Suppressor macrophage (primary cell): Measurements from ENCODE around the gene CARS2.
"Not testable (repeated sequence)": the region's sequence is repeated elsewhere in the genome, so short reads cannot be mapped to it uniquely, and the experiment has no call there.

Source experiments
- DNase-seq, 4 experiments: peaks; one replicate each; pipeline ENCODE4 v3.0.0-alpha.2; 2020 to 2022
- total RNA-seq, 17 experiments: gene quantifications; one replicate each; lab custom pipeline; 2026; ENCODE audit warnings: mixed read lengths in 6 of 17, inconsistent platforms in 3 of 17; lab: John Stamatoyannopoulos, UW

The CARS2 gene, protein sequence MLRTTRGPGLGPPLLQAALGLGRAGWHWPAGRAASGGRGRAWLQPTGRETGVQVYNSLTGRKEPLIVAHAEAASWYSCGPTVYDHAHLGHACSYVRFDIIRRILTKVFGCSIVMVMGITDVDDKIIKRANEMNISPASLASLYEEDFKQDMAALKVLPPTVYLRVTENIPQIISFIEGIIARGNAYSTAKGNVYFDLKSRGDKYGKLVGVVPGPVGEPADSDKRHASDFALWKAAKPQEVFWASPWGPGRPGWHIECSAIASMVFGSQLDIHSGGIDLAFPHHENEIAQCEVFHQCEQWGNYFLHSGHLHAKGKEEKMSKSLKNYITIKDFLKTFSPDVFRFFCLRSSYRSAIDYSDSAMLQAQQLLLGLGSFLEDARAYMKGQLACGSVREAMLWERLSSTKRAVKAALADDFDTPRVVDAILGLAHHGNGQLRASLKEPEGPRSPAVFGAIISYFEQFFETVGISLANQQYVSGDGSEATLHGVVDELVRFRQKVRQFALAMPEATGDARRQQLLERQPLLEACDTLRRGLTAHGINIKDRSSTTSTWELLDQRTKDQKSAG
- 35.0 to 104 (median 70.9) reads per million in 17 experiments for total RNA-seq

DNA sequence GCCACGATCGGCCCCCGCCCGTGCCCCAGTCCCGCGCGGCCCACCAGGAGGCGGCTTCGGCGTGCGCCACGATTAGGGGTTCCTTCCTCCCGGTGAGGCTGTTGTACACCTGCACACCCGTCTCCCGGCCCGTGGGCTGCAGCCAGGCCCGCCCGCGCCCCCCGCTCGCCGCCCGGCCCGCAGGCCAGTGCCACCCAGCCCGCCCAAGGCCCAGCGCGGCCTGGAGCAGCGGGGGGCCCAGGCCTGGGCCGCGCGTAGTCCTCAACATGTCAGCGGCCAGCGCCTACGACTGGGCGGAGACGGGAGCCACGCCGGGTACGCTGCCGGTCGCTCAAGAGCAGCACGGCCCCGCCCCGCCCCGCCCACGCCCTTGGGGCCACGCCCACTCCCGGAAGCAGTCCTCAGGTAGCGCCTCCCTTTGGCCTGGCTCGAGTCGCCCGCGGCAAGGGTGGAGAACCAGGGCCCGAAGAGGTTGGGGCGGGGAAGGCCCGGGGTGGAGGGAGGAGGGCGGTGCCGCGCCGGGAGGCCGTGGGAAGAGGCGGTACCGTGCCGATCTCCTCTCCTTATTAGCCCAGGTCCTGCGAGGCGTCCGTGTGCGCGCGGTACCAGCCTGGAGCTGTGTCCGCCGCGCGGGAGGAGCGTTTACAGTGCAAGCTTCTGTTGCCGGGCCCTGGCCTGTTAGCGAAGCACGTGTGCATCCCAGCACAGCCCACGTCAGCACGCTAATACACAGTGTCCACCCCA is at the start of gene CARS2:
Gene CARS2, minus strand, starts transcription at position 291 of the 744 bp plus-strand sequence. Its CDS starts 23 bp downstream, at position 268.
- peak; percentile 98 to 99 (median 98) for DNase-seq

DNA sequence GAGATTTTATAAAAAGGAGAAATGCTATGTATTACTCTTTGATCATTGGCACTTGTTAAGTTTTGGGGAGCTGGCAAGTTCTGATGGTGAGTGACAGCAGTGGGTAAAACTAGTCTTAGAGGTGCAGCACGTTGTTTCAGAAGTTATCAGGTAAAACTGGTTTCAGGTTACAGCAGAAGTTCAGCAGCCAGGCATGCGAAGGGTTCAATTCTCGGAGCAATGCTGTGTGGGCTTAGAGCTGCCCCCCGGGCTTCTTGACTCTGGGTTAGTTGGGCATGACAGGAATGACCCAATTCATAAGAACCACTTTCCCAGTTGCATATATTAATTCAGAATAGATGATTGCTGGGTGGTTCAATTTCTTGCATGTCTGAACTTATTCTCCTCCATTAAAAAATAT is 42.4 kb upstream of the CARS2 start:
- DNase-seq = no peak

DNA sequence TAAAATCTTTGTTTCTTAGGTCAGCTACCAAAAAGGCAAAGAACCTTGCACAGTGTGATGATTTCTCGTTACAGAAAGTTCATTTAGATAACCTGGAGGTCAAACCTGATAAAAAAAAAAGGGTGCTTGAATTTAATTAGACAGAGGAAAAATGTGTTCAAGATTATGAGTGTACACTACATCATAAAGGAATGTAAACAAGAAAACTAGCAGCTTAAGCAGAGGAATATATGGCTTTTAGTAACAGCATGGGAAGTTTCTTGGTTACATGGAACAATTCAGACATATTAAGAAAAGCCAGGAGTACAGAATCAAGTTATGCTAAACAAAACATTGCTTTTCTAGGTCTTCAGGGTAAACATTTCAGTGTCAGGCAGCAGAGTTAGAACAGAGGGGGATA is 40.5 kb upstream of the CARS2 start:
- DNase-seq = no peak

DNA sequence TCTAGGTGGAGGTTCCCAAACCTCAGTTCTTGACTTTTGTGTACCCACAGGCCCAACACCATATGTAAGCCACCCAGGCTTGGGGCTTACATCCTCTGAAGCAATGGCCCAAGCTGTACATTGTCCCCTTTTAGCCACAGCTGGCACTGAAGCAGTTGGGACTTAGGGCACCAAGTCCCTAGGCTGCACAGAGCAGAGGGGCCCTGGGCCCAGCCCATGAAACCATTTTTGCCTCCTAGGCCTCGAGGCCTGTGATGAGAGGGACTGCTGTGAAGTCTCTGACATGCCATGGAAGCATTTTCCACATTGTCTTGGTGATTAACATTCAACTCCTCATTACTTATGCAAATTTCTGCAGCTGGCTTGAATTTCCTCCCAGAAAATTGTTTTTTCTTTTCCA is 37.8 kb upstream of the CARS2 start:
- no peak for DNase-seq

DNA sequence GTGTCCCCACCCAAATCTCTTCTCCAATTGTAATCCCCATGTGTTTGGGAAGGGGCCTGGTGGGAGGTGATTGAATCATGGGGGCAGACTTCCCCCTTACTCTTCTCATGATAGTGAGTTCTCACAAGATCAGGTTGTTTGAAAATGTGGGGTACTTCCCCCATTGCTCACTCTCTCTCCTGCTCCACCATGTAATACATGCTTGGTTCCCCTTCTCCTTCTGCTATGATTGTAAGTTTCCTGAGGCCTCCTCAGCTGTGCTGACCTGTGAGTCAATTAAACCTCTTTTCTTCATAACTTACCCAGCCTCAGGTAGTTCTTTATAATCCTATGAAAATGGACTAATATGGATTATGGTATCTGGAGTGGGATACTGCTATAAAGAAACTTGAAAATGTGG is 31.6 kb upstream of the CARS2 start:
- no peak for DNase-seq

DNA sequence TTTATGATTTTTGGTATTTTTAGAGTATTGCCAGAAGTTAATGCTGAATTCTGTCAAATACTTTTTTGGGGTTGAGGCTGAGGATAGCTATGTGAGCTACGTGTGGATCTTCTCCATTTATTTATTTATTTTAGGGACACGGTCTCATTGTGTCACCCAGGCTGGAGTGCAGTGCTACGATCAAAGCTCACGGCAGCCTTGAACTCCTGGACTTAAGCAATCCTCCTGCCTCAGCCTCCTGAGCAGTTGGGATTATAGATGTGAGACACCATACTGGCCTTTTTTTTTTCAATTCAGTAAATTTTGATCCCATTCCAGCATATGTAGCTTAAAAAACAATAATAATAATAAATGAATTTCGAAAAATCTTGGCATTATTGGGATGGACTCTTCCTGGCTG is 28.6 kb upstream of the CARS2 start:
- no peak for DNase-seq

DNA sequence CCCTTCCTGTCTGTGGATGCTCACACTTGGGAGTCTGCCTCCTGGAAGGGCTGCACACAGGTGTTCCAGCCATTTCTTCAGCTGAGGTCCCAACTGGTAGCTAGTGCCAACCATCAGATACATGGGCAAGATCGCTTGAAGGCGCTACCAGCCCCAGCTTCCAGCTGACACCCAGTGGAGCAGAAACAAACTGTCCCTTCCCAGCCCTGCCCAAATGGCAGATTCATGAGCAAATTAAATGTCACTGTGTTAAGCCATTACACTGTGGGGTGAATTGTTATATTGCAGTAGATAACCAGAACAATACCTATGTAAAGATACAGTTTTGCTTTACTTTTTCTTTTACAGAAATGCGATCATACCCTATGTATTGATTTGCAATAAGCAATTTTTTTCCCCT is 25.2 kb upstream of the CARS2 start:
- DNase-seq = no peak

DNA sequence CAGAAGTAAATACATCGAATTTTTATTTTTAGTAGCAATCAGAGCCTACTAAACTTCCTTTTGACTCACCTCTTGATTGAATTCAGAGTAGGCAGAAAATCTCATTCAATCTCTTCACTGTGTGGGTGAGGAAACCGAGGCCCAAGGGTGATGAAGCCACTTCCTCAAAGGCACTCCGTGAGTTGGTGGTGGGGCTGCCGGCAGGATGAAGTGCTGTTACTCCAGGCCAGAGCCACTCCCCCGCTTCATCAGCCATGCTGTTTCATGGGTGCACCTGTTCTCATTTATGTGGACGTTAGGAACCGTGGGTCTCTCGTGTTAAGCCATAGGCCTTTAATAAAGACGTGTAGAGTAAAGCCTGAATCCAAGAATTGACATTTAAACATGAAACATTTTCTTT is 20.8 kb upstream of the CARS2 start:
- peak; percentile 17 to 57 (median 43) for DNase-seq

DNA sequence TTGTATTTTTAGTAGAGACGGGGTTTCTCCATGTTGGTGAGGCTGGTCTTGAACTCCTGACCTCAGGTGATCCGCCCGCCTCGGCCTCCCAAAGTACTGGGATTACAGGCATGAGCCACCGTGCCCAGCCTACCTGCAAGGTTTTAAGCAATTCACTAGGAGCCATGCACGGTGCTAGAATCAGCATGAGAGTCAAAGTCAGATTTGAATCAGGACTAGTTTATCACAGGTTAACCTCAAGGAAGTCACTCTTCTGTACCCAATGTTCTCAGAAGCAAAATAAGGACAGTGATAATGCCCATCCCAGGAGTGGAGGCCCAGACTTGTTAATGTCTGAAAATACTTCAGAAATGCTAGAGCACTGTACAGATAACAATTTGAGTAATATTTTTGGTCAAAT is 20.2 kb upstream of the CARS2 start:
- DNase-seq = not testable (repeated sequence)

DNA sequence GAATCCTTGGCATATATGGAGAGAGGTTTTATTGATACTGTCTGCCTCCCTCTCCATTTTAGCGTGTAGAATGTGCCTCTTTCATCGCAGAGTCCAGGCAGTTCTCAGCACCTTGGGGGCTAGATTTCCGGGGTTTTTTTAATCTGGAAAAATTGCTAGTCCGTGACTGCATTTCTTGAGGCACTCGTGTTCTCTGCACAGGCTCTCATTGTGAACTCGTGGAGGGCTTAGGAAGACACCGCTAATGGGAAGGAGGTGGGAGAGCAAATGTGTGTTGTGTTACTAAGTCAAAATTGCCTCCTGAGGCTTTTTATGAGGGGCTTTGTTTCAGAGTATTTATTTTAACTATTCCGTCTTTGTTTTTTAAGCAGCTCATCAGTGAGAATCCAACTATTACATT is 17.7 kb upstream of the CARS2 start:
- no peak for DNase-seq

DNA sequence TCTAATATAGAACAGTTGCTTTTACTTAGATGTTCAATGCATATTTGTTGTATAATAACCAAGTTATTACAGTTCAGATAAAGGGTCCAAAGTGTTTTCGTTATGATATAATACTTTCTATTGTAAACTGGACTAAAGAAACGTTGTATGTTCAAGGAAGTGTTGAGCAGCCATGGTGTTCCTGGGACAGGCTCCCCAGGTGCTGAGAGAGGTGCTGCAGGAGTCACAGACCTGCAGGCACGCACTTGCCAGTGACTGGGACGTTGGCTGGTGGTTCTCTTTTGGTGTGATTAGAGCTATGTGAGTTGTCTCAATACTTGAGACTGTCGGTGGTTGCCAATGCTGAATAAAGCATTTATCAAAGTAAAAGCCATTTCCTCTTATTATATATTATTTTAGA is 17.1 kb upstream of the CARS2 start:
- DNase-seq = no peak

DNA sequence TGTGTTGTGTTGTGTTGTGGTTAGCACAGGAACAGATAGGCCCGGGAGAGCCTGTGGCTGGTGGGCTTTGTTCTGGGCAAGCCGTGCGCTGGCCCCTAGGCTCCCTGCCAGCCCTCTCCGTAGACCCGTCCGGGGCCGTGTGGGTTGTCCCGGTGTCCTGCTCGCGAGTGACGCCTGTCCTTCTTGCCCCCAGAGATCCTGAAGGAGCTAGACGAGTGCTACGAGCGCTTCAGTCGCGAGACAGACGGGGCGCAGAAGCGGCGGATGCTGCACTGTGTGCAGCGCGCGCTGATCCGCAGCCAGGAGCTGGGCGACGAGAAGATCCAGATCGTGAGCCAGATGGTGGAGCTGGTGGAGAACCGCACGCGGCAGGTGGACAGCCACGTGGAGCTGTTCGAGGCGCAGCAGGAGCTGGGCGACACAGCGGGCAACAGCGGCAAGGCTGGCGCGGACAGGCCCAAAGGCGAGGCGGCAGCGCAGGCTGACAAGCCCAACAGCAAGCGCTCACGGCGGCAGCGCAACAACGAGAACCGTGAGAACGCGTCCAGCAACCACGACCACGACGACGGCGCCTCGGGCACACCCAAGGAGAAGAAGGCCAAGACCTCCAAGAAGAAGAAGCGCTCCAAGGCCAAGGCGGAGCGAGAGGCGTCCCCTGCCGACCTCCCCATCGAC is 13.3 kb upstream of the CARS2 start:
- DNase-seq = no peak

DNA sequence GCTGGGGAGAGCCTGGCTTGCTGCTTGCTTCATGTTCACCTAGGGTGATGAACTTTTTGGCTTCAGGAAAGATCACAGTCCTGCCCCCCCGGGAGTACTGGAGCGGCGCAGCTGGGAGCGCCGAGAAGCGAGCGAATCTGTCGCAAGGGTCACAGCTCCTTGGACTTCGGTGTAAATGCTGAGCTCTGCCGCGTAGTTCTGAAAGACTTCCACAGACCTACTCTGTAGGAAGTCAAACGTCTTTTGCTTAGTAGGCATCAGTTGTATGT is 10.3 kb upstream of the CARS2 start:
- peak; percentile 46 to 70 (median 61) for DNase-seq

DNA sequence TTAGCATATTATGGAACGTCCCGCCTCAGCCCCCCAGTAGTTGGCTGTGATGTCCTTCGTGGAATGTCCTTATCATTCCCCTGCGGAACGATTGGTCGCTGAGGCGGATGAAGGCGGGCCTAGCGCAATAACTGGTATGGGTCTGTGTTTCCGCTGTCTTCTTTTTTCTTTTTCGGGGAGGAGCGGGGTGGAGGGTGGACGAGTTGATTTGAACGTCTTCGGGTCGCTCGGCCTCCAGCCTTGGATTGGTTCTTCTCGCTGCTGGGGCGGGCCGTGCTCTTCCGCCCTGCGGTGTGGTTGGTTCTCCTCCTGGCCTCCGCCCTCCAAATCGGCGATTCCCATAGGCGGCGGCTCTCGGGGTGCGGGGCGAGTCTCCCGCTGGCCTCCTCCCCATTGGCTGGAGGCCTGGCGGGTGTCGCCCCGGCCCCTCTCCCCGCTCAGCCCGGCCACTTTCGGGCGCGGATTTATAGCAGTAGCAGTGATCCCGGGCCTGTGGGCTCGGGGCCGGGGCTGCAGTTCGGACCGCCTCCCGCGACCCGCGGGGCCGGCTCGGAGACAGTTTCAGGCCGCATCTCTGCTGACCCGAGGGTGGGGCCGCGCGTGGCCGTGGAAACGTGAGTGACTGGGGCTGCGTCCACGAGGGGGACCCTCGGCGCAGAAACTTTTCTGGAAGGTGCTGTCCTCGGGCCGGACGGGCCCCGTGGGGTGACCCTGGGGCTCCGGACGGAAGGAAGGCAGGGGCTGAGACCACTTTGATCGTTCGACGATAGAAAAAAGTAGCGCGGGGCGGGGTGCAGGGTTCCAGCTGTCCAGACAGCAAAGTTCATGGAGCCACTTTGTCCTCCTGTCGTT is 9.7 kb upstream of the CARS2 start:
- peak; percentile 99 for DNase-seq

DNA sequence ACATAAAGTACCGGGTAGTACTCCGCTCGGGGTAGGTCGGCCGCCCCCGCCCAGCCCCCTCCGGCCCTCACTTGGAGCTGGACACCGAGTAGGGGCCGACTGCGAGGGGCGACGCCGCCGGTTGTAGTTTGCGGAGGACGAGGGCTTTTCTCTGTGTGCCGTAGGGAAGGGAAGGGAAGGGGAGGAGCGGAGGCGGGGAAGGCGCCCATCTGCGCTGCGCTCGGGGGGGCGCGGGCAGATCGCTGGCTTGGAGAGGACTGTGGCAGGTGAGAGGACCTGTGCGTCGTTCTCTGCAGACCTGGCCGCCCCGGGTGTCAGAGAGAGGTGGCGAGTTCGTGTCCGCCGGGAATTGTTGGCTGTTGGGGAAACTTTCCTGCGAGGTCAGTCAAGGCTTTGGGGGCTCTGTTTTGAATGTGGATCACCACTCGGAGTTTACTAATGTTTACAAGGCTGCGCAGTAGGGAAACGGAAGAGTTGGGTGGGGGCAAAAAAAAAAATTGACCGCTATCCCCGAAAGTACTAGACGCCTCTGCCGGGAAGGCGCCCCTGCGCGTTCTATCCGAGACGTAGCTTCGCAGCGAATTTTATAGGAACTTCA is 9.0 kb upstream of the CARS2 start:
- DNase-seq = peak; percentile 42 to 65 (median 54)

DNA sequence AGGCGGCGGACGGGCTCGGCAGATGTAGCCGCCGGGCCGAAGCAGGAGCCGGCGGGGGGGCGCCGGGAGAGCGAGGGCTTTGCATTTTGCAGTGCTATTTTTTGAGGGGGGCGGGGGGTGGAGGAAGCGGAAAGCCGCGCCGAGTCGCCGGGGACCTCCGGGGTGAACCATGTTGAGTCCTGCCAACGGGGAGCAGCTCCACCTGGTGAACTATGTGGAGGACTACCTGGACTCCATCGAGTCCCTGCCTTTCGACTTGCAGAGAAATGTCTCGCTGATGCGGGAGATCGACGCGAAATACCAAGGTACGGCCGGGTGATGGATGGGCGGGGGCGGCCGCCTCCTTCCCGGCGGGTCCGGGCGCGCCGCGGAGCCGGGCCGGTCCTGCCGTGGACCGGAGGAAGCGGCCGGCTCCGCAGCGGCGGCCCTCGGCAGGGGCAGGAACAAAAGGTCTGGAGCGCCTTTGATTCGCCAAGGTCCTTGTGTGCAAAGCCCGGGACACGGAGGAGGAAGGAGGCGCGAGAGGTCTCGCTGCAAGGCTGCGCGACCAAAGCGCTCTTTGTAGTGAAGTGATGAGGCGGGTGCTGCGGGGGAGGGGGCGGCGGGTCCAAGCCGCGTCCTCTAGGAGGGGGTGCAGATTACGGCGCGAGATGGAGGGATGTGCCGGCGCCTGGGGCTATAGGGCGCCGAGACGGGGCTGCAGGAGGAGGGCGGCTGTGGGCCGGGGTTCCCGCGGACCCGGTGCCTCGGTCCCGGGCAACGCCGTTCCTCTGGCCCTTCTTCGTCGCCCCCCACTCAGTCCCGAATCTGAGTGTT is 8.3 kb upstream of the CARS2 start:
- DNase-seq = peak; percentile 46 to 80 (median 73)

DNA sequence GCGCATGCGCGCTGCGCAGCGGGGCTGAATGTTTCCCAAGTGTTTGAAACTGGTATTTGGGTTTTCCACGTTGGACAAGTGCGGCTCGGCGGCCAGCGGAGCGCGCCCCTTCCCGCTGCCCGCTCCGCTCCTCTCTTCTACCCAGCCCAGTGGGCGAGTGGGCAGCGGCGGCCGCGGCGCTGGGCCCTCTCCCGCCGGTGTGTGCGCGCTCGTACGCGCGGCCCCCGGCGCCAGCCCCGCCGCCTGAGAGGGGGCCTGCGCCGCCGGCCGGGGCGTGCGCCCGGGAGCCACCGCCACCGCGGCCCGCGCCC is 7.7 kb upstream of the CARS2 start, which contains the start of gene ING1:
Gene ING1, plus strand, starts transcription at position 59 of the 311 bp plus-strand sequence. CDS start 450 bp downstream, outside the sequence.
- no peak for DNase-seq

DNA sequence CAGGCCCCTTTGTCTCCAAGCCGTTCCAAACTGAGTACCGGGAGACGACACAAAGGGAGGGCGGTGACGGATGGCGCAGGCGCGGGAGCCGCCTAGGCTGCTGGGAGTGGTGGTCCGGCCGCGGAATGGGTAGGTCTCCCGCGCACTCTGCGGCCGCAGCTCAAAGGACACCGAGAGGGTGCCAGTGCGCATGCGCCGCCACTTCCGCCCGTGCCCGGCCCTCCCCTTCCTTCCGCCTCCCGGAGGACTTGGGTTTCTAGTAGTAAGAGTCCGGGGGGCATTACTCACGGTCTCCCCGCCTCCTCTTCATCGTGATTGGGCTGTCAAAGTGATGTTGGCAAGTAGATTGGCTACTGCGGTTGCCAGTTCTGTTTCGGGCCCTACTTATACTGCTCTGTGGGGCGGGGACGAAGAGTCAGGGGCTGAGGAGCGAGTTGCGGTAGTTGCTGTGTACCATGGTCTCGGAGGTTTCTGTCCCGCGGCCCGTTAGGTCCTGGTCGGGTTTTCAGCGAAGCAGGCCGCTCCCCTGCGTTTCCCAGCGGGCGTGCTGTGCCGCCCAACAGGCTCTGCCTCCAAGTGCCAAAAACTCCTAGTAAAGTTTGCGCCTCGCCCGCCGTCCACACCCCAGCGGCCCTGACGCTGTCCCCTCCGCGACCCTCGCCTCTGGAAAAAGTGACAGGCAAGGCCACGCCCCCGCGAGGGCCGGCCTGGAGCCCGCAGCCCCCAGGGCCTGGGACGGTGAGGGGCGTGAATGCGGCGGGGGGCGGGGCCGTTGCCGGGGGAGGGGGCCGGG is 7.1 kb upstream of the CARS2 start:
- peak; percentile 99 to 100 (median 100) for DNase-seq

DNA sequence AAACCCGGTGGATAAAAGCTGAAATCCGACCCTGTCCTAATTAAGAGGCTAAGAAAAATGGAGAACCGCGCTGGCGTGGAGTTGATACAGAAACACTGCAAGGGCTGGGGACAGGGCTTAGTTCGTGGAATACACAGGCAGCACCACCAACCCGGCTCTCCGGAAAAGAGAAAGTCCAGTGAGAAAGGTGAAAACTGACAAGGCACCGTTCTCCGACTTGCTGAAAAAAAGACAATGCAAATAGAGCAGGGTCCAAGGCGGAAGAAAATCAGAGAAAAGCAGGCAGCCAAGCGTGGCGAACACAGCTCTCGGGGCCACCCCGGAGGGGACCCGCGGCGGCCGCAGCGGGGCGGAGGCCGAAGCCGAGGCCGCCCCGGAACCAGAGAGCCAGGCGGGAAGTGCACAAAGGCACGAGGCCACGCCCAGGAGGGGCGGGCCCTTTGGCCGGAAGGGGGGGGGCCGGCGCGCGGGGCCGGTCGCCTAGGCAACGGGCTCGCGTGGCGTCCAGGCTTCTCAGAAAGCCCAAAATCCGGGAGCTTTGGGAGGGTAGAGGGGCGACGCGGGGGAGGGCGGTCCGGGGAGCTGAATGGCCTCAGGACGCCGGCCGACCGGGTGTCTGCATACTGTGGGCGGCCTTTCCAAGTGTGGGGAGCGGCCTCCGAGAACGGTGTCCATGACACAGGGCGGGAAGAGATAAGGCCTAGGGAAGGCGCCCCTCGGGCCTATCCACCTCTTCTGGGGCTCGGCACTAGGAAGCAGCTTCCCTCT is 6.3 kb upstream of the CARS2 start:
- peak; percentile 93 to 98 (median 95) for DNase-seq
